Gastrocnemius medialis (tissue), 4 donors: ENCODE results near the gene CPXM2. TPM values are rescaled to one million over a fixed set of nuclear protein-coding genes. Genes with fewer than 3 reads are reported as not detected.

Experiments used
- ATAC-seq, 2 donors: fragments of 150-250 bp; one replicate each; pipeline ENCODE4 v1.9.1; 2016
- DNase-seq, 2 donors: peaks; one replicate each; pipeline ENCODE4 v3.0.0-alpha.2; 2019
- H3K27ac ChIP-seq, 4 donors: fragments of 200-600 bp; sonication (generic); 1 replicate in 1 of 4; 2 replicates in 3 of 4; pipeline ENCODE4 v1.5.1; 2016 to 2018; ENCODE audit warnings: mild to moderate bottlenecking in 2 of 4, moderate library complexity in 1 of 4
- H3K27me3 ChIP-seq, 3 donors: fragments of 200-600 bp; sonication (generic) in 2 of 3; 1 replicate in 1 of 3; 2 replicates in 2 of 3; pipeline versions ENCODE4 v1.5.1 to v1.6.0; 2016 to 2019; ENCODE audit warnings: mild to moderate bottlenecking in 1 of 3, moderate library complexity in 1 of 3
- H3K36me3 ChIP-seq, 2 donors: fragments of 200-600 bp; sonication (generic) in 1 of 2; one replicate each; pipeline ENCODE4 v1.5.1; 2017 to 2018
- H3K4me1 ChIP-seq, 2 donors: fragments of 200-600 bp; sonication (generic) in 1 of 2; one replicate each; pipeline ENCODE4 v1.5.1; 2016 to 2017; ENCODE audit warnings: mild to moderate bottlenecking in 2 of 2
- H3K4me3 ChIP-seq, 4 donors: fragments of 200-600 bp; sonication (generic) in 3 of 4; 1 replicate in 1 of 4; 2 replicates in 3 of 4; pipeline ENCODE4 v1.5.1; 2016 to 2019; ENCODE audit warnings: mild to moderate bottlenecking in 2 of 4
- H3K9me3 ChIP-seq, 3 donors: fragments of 200-600 bp; sonication (generic) in 2 of 3; 1 replicate in 1 of 3; 2 replicates in 2 of 3; pipeline ENCODE4 v1.5.1; 2016 to 2019
- POLR2A ChIP-seq, 2 donors: fragments of 450-650 bp; IDR thresholded peaks; one replicate each; pipeline ENCODE4 v1.6.1; 2017; ENCODE audit warnings: antibody characterized with exemption in 2 of 2, mild to moderate bottlenecking in 2 of 2, moderate library complexity in 2 of 2
- in situ Hi-C, 4 donors: fragments of 200-750 bp; cut with MboI; loops; one replicate each; pipeline versions ENCODE4 v1.15.0 to v1.8.0; 2017; ENCODE audit warnings: low sequenced_read_pairs in 4 of 4
- intact Hi-C: fragments of 100-400 bp; cut with DNase I; formaldehyde crosslinking; loops from one replicate; pipeline ENCODE4 v1.15.1; 2023; ENCODE audit warnings: low total_unique reads
- total RNA-seq, 4 donors: library from RNA; depleted of rRNA; stranded (reverse); fragments of >200 nt; gene quantifications; one replicate each; pipeline versions ENCODE4 v1.1.0 to v1.2.3, GENCODE V29; 2016
- TF ChIP-seq, protein P1 (sequence below), 5 experiments: fragments of 450-650 bp in 3 of 5; fragments of 200-600 bp in 2 of 5; sonication (generic) in 2 of 5; IDR thresholded peaks in 4 of 5; conservative IDR thresholded peaks in 1 of 5; 1 replicate in 4 of 5; 2 replicates in 1 of 5; pipeline ENCODE4 v1.5.1; 2016 to 2019; ENCODE audit warnings: antibody characterized with exemption in 5 of 5, mild to moderate bottlenecking in 3 of 5, moderate library complexity in 3 of 5

The CPXM2 gene
- total RNA-seq, 4 donors from 2014 or later = 0.63 to 4.1 (median 1.9) TPM

- no peak overlapping the region for H3K27ac ChIP-seq
- no peak for TF ChIP-seq POLR2A (IDR thresholded peaks at IDR 0.05)
- TF ChIP-seq, protein P1, sequence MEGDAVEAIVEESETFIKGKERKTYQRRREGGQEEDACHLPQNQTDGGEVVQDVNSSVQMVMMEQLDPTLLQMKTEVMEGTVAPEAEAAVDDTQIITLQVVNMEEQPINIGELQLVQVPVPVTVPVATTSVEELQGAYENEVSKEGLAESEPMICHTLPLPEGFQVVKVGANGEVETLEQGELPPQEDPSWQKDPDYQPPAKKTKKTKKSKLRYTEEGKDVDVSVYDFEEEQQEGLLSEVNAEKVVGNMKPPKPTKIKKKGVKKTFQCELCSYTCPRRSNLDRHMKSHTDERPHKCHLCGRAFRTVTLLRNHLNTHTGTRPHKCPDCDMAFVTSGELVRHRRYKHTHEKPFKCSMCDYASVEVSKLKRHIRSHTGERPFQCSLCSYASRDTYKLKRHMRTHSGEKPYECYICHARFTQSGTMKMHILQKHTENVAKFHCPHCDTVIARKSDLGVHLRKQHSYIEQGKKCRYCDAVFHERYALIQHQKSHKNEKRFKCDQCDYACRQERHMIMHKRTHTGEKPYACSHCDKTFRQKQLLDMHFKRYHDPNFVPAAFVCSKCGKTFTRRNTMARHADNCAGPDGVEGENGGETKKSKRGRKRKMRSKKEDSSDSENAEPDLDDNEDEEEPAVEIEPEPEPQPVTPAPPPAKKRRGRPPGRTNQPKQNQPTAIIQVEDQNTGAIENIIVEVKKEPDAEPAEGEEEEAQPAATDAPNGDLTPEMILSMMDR (IDR thresholded peaks at IDR 0.05 in 4 of 5, conservative IDR thresholded peaks at IDR 0.05 in 1 of 5) = no peak
- H3K27me3 ChIP-seq = peaks cover 0 to 4% (median 0%) of the 10 kb centered on the region in 3 donors
- H3K9me3 ChIP-seq = no peaks in the 10 kb centered on the region
- intact Hi-C loops = no loop called here
- H3K4me3 ChIP-seq = no peak overlapping the region
- DNase-seq (no peak), ATAC-seq (no peak)
- in situ Hi-C loops = no loop called here
- no peaks in the 10 kb centered on the region for H3K36me3 ChIP-seq
- H3K4me1 ChIP-seq = no peaks in the 10 kb centered on the region
Observed at GRCh38 chr10:123782549-123782948, 109.1 kb downstream of the CPXM2 start.

DNA sequence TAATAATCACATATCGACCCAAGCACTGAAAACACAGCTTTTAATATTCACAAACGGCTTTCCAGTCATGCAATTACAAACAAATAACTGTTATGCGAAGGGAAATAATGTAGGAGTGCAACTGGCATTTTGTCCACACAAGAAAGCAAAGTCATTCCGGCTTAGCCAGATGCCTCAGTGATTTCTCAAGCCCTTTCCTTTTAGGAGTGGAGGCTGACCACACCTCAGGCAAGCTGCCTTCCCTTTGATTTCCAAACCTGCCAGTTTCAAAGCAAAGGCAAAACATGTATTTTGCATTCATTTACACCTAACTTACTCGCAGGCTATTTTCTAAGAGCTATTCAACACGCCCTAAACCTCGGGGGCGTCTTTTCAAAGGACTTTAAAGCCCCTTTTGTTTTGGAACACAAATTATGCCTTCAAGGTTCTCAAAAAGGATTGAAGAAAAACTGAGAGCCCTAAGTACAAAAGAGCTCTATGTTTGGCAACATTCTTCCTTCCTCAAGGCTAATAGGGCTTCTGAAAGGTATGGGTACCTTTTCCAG lies 109.6 kb downstream of the CPXM2 start:
- ATAC-seq = no peak

DNA sequence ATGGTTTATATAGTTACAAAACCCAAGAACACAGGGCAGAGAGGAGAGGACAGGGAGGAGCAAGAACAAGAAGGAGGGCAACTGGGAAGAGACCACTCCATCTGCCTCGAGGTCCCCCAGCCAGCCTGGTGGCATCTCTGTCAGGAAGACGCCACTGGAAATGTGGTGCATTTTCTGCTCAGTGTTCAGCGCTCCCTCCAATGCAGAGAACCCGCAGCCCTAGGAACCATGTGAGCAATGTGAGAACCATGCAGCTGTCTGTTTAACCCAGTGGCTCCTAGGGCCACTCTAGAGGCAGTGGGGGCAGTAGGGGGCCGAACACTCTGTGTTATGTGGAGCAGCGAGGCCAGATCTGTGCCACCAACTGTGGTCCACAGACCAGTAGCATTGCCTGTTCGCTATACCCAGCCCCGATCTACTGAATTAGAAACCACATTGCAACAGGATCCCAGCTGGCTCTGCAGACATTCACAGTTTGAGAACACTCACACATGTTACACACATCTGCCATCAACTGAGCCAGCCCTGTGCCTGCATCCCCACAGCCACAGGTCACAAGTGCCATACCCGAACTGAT lies 110.2 kb downstream of the CPXM2 start:
- Histone ChIP-seq H3K4me3 (no peak overlapping the region), H3K27me3 (peaks cover 0 to 4% (median 0%) of the 10 kb centered on the region in 3 donors), H3K36me3 (no peaks in the 10 kb centered on the region), H3K4me1 (no peaks in the 10 kb centered on the region), H3K27ac (no peak overlapping the region), H3K9me3 (no peaks in the 10 kb centered on the region)
- TF ChIP-seq POLR2A (IDR thresholded peaks at IDR 0.05) = no peak
- TF ChIP-seq, protein P1 (IDR thresholded peaks at IDR 0.05 in 4 of 5, conservative IDR thresholded peaks at IDR 0.05 in 1 of 5) = no peak
- intact Hi-C loops (no loop called here), in situ Hi-C loops (no loop called here)
- no peak for ATAC-seq
- no peak for DNase-seq

More for the DNA sequence above, 109.6 kb downstream of the CPXM2 start:
- H3K27me3 ChIP-seq = peaks cover 0 to 4% (median 0%) of the 10 kb centered on the region in 3 donors
- DNase-seq = no peak
- no peaks in the 10 kb centered on the region for H3K36me3 ChIP-seq
- in situ Hi-C loops (no loop called here), intact Hi-C loops (no loop called here)
- no peak overlapping the region for H3K4me3 ChIP-seq
- no peaks in the 10 kb centered on the region for H3K4me1 ChIP-seq
- TF ChIP-seq, protein P1 (IDR thresholded peaks at IDR 0.05 in 4 of 5, conservative IDR thresholded peaks at IDR 0.05 in 1 of 5) = no peak
- TF ChIP-seq POLR2A (IDR thresholded peaks at IDR 0.05) = no peak
- H3K9me3 ChIP-seq = no peaks in the 10 kb centered on the region
- no peak overlapping the region for H3K27ac ChIP-seq

DNA sequence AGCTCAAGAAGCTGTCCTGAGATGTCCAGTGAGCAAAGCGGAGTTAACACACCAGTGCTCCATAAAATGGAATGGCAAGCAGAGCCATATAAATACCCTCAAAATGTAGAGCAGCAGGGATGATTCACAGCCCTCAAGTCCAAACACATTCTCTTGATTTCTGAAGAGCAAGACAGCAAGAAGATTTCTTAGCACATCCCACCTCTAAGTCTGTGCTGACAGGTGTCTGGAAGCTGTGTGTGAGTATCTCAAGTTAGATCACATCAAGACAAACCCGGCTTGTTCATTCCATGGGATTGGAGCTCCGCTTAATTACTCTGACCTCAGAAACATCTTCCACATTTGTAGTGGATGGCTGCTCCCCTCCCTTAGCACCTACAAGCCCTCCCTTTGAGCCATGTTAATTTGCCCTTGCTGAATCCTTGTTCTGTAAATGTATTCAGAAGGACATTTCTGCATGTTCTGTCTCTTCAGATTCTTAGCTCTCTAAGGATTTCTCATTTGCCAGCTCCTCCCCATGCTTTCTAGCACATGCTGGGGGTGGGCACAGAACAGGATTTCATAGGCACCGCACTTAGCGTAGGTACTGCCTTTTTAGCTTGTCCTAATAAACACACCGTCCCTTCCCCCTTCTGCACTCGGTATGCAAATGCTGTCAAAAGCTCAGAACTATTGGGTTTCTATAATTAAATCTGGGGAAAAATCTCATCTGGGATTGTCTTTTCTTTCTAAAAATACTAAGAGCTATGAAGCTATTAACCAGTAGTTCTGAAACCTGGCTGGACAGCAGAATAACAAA lies 112.7 kb downstream of the CPXM2 start:
- DNase-seq = no peak
- H3K9me3 ChIP-seq = no peaks in the 10 kb centered on the region
- ATAC-seq = no peak
- H3K36me3 ChIP-seq = no peaks in the 10 kb centered on the region
- H3K27ac ChIP-seq = no peak overlapping the region
- H3K4me1 ChIP-seq = no peaks in the 10 kb centered on the region
- H3K27me3 ChIP-seq = peaks cover 0 to 4% (median 0%) of the 10 kb centered on the region in 3 donors
- H3K4me3 ChIP-seq = no peak overlapping the region
- TF ChIP-seq, protein P1 (IDR thresholded peaks at IDR 0.05 in 4 of 5, conservative IDR thresholded peaks at IDR 0.05 in 1 of 5) = no peak
- TF ChIP-seq POLR2A (IDR thresholded peaks at IDR 0.05) = no peak
- in situ Hi-C loops (no loop called here), intact Hi-C loops (no loop called here)
